Esophagus squamous epithelium (tissue), 4 donors: ENCODE data around the gene DOCK1.

Source experiments
- POLR2A ChIP-seq, 4 donors: fragments of 450-650 bp; IDR thresholded peaks; one replicate each; pipeline ENCODE4 v1.6.1; 2017; ENCODE audit warnings: antibody characterized with exemption in 4 of 4, mild to moderate bottlenecking in 4 of 4, moderate library complexity in 3 of 4
- TF ChIP-seq, protein P1 (sequence below), 6 experiments: fragments of 450-650 bp in 4 of 6; fragments of 200-600 bp in 2 of 6; sonication (generic) in 2 of 6; IDR thresholded peaks; one replicate each; pipeline ENCODE4 v1.5.1; 2016 to 2019; ENCODE audit warnings: antibody characterized with exemption in 6 of 6, mild to moderate bottlenecking in 4 of 6, moderate library complexity in 4 of 6

DNA sequence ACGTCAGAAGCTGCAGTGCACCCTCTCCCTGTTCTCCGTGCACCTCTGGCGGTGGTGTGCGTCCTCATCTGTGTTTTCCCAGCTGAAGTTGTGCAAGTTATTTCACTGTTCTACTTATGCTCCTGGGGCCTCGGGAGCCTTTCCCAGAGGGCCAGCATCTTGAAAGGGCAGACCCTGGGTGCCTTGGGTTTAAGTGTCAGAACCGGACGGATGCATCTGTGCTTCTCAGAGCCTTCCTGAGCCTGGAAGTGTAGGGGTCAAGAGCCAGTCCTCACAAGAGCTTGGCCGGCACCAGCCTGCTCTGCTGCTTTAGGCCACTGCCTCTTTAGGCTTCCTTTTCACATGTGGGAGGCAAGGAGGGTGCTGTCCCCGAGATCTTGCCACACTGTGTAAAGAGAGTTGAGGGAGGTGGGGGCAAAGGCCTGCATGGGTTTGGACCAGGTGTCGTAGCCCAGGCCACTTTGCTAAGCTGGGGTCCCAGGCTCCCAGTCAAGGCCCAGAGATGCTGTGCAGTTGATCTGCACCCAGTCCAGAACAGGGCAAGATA is 515.0 kb downstream of the DOCK1 start:
- TF ChIP-seq, protein P1, sequence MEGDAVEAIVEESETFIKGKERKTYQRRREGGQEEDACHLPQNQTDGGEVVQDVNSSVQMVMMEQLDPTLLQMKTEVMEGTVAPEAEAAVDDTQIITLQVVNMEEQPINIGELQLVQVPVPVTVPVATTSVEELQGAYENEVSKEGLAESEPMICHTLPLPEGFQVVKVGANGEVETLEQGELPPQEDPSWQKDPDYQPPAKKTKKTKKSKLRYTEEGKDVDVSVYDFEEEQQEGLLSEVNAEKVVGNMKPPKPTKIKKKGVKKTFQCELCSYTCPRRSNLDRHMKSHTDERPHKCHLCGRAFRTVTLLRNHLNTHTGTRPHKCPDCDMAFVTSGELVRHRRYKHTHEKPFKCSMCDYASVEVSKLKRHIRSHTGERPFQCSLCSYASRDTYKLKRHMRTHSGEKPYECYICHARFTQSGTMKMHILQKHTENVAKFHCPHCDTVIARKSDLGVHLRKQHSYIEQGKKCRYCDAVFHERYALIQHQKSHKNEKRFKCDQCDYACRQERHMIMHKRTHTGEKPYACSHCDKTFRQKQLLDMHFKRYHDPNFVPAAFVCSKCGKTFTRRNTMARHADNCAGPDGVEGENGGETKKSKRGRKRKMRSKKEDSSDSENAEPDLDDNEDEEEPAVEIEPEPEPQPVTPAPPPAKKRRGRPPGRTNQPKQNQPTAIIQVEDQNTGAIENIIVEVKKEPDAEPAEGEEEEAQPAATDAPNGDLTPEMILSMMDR (IDR thresholded peaks at IDR 0.05), result no peak
- no peak for TF ChIP-seq POLR2A (IDR thresholded peaks at IDR 0.05)
